Large intestine (tissue), 3 donors: ENCODE results near the gene GRK5. TPM values are rescaled to one million over a fixed set of nuclear protein-coding genes. Genes with fewer than 3 reads are reported as not detected.

Source experiments
- DNase-seq, 2 donors: peaks; one replicate each; pipeline versions ENCODE4 v3.0.0 to v3.0.0-alpha.2; 2013
- H3K27ac ChIP-seq: one replicate; pipeline ENCODE4 v1.5.1; 2013; ENCODE audit warnings: low read length
- H3K27me3 ChIP-seq: 2 replicates; pipeline ENCODE4 v1.6.1; 2013; ENCODE audit warnings: low read length; ENCODE audit not compliant: control insufficient read depth, insufficient read depth
- H3K36me3 ChIP-seq: 2 replicates; pipeline ENCODE4 v1.6.1; 2013; ENCODE audit warnings: low read length; ENCODE audit not compliant: control insufficient read depth, insufficient read depth
- H3K4me1 ChIP-seq: one replicate; pipeline ENCODE4 v1.6.1; 2013; ENCODE audit warnings: low read length; ENCODE audit not compliant: control insufficient read depth, insufficient read depth
- H3K4me3 ChIP-seq: one replicate; pipeline ENCODE4 v1.5.1; 2013; ENCODE audit warnings: low read length
- H3K9me3 ChIP-seq: one replicate; pipeline ENCODE4 v1.6.1; 2013; ENCODE audit warnings: mild to moderate bottlenecking, low read depth, low read length, moderate library complexity; ENCODE audit not compliant: control insufficient read depth
- WGBS: methylation state at CpG from one replicate; pipeline ENCODE4 v1.1.5; 2013; ENCODE audit warnings: low lambda C conversion rate; ENCODE audit not compliant: insufficient coverage; 5-methylcytosine and 5-hydroxymethylcytosine counted together
- polyA plus RNA-seq: library from polyadenylated mRNA; unstranded; fragments of 120-200 nt; gene quantifications from one replicate; pipeline ENCODE4 v1.2.1, GENCODE V29; 2013

Gene GRK5
- polyA plus RNA-seq, 1 donor, result 38.8 TPM

- H3K4me1 ChIP-seq, result peaks cover 10% of the 10 kb centered on the region
- no peak for DNase-seq
- WGBS, result no CpG with 5 or more reads among the region's 16 CpGs
Observed at GRCh38 chr10:119346095-119346832, 138.9 kb downstream of the GRK5 start.

DNA sequence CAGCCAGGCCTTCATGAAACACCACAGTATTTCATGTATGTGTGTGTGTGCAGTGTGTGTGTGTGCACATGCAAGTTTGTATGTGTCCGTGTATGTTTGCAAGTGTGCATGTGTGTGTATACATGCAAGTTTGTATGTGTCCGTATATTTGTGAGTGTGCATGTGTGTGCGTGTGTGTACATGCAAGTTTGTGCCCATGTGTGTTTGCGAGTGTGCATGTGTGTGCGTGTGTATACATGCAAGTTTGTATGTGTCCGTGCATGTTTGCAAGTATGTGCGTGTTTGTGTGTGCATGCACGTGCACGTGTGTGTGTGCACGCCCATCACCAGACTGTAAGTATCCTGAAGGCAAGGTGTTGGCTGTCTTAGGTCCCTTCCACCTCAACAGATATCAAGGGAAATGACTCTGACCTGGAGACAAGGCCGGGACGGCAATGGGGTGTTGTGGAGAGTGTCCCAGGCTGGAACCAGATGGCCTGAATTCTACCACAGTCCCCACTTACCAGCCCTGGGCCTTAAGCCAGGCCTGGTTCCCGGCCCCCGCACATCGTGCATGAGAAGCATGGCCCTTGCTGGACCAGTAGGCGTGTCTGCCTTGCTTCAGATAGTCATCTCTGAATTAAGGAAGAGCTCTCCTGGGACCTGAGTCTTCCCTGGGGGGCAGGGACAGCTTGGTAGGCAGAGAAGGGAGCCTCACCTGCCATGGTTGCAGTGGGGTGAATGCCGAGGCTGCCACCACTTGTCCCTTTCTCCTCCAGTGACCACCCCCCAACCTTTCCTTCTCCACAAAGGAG, 140.0 kb downstream of the GRK5 start:
- Histone ChIP-seq H3K27me3 (no peaks in the 10 kb centered on the region), H3K9me3 (no peaks in the 10 kb centered on the region), H3K4me3 (no peak overlapping the region), H3K4me1 (peaks cover 6% of the 10 kb centered on the region), H3K36me3 (peaks cover 9% of the 10 kb centered on the region), H3K27ac (no peak overlapping the region)
- DNase-seq, result no peak
- no CpG with 5 or more reads among the region's 17 CpGs for WGBS

More at GRCh38 chr10:119346095-119346832, 138.9 kb downstream of the GRK5 start:
- Histone ChIP-seq H3K36me3 (peaks cover 9% of the 10 kb centered on the region), H3K4me3 (no peak overlapping the region), H3K27me3 (no peaks in the 10 kb centered on the region), H3K9me3 (no peaks in the 10 kb centered on the region), H3K27ac (no peak overlapping the region)

DNA sequence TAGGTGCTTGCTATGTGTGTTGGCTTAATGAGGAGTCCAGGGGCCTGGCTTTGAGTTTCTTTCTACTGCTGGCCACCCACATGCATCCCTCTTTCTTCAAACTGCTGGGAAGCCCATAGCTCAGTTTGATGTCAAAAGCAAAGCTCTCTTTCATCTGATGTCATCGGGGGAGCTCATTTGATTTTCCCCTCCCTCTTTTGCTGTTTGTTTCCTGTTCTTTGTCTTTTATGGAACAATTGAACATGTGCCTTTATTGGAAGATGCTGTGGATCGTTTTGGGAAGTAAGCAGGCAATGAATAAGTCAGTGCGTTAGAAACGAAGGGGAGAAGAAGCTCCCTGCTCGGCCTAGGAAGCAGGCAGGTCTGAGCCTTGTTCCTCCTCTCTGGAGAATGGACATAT, 140.7 kb downstream of the GRK5 start:
- H3K4me3 ChIP-seq, result no peak overlapping the region
- H3K27ac ChIP-seq, result no peak overlapping the region
- H3K9me3 ChIP-seq, result no peaks in the 10 kb centered on the region
- peaks cover 13% of the 10 kb centered on the region for H3K36me3 ChIP-seq
- peaks cover 6% of the 10 kb centered on the region for H3K4me1 ChIP-seq
- no CpG with 5 or more reads among the region's 5 CpGs for WGBS
- H3K27me3 ChIP-seq, result no peaks in the 10 kb centered on the region
- DNase-seq, result no peak

DNA sequence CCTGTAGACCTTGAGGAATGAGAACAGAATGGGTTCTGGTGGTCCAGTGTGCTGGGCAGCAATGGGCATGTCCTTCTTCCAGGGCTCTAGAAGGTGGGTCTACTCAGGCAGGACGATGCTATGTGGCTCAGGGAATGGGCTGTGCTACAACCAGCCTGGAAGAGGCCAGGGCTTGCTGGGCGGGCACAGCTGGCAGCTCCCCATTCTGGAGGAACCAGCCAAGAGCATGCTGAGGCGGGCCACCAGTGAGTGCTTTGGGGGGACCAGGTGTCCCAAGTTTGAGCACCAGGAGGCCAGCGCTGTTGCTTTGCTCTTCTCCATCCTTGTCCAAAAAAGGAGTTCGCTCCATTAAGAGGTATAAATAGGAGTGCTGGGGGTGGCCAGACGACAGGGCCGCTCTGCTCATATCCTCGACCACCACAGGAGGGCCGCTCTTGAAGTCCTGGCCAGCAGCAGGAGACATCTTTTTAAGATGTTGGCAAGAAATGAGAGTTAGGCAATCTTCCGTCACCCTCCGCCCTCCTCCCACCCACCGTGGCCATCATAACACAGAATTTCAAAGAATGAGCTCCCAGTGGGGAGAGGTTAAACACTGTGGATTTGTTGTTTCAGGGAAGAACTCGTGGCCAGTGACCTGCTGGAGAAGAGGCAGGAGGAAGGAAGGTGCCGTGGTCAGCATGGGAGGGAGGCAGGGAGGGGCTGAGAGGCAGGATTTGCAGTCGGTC, 141.3 kb downstream of the GRK5 start:
- no peaks in the 10 kb centered on the region for H3K27me3 ChIP-seq
- peaks cover 6% of the 10 kb centered on the region for H3K4me1 ChIP-seq
- H3K36me3 ChIP-seq, result peaks cover 13% of the 10 kb centered on the region
- no peak overlapping the region for H3K27ac ChIP-seq
- DNase-seq, result no peak
- H3K9me3 ChIP-seq, result no peaks in the 10 kb centered on the region
- H3K4me3 ChIP-seq, result no peak overlapping the region
- no CpG with 5 or more reads among the region's 15 CpGs for WGBS

GRCh38 chr10:119349341-119349740, 142.0 kb downstream of the GRK5 start:
- WGBS, result no CpG with 5 or more reads among the region's 5 CpGs

GRCh38 chr10:119349937-119350501, 142.6 kb downstream of the GRK5 start:
- Histone ChIP-seq H3K36me3 (peaks cover 11% of the 10 kb centered on the region), H3K27ac (peak overlapping the region; percentile 16), H3K4me1 (peaks cover 6% of the 10 kb centered on the region), H3K4me3 (no peak overlapping the region), H3K9me3 (no peaks in the 10 kb centered on the region), H3K27me3 (no peaks in the 10 kb centered on the region)
- no peak for DNase-seq
- WGBS, result no CpG with 5 or more reads among the region's 9 CpGs

More at GRCh38 chr10:119349341-119349740, 142.0 kb downstream of the GRK5 start:
- H3K36me3 ChIP-seq, result peaks cover 12% of the 10 kb centered on the region
- no peak overlapping the region for H3K27ac ChIP-seq
- peaks cover 6% of the 10 kb centered on the region for H3K4me1 ChIP-seq
- DNase-seq, result no peak
- H3K9me3 ChIP-seq, result no peaks in the 10 kb centered on the region
- H3K4me3 ChIP-seq, result no peak overlapping the region
- no peaks in the 10 kb centered on the region for H3K27me3 ChIP-seq

GRCh38 chr10:119350502-119351097, 143.2 kb downstream of the GRK5 start:
- no peak for DNase-seq

GRCh38 chr10:119351189-119351588, 143.8 kb downstream of the GRK5 start:
- H3K27ac ChIP-seq, result no peak overlapping the region
- WGBS, result no CpG with 5 or more reads among the region's 4 CpGs
- no peak overlapping the region for H3K4me3 ChIP-seq
- H3K27me3 ChIP-seq, result no peaks in the 10 kb centered on the region
- peaks cover 11% of the 10 kb centered on the region for H3K36me3 ChIP-seq
- H3K9me3 ChIP-seq, result no peaks in the 10 kb centered on the region
- no peak for DNase-seq
- peaks cover 6% of the 10 kb centered on the region for H3K4me1 ChIP-seq

More at GRCh38 chr10:119350502-119351097, 143.2 kb downstream of the GRK5 start:
- WGBS, result no CpG with 5 or more reads among the region's 8 CpGs
- Histone ChIP-seq H3K4me1 (peaks cover 6% of the 10 kb centered on the region), H3K27me3 (no peaks in the 10 kb centered on the region), H3K36me3 (peaks cover 11% of the 10 kb centered on the region), H3K9me3 (no peaks in the 10 kb centered on the region), H3K27ac (peak overlapping the region; percentile 30), H3K4me3 (no peak overlapping the region)

GRCh38 chr10:119352042-119352441, 144.7 kb downstream of the GRK5 start:
- H3K4me3 ChIP-seq, result no peak overlapping the region
- no peak overlapping the region for H3K27ac ChIP-seq
- H3K36me3 ChIP-seq, result peaks cover 13% of the 10 kb centered on the region
- no peaks in the 10 kb centered on the region for H3K9me3 ChIP-seq
- peaks cover 6% of the 10 kb centered on the region for H3K4me1 ChIP-seq
- DNase-seq, result no peak
- H3K27me3 ChIP-seq, result no peaks in the 10 kb centered on the region
- WGBS, result no CpG with 5 or more reads among the region's 2 CpGs
